Keratinocyte (primary cell): Measurements from ENCODE around the gene CLDN18.

Experiments
- CTCF ChIP-seq, 3 experiments: IDR thresholded peaks in 1 of 3; conservative IDR thresholded peaks in 1 of 3; optimal IDR thresholded peaks in 1 of 3; 2 replicates in 2 of 3; 3 replicates in 1 of 3; pipeline versions ENCODE3 to v1.5.1; 2011; ENCODE audit warnings: low read length in 3 of 3, mild to moderate bottlenecking in 3 of 3, moderate library complexity in 2 of 3, control low read depth in 1 of 3, inconsistent platforms in 1 of 3; ENCODE audit not compliant: insufficient read depth in 2 of 3; ENCODE audit errors: extremely low read depth in 1 of 3
- EZH2 ChIP-seq: IDR thresholded peaks from one replicate; pipeline ENCODE4 v1.6.1; 2012; ENCODE audit warnings: inconsistent platforms, mild to moderate bottlenecking, low read length, moderate library complexity

- TF ChIP-seq CTCF (optimal IDR thresholded peaks at IDR 0.05 in 1 of 3, IDR thresholded peaks at IDR 0.05 in 1 of 3, conservative IDR thresholded peaks at IDR 0.05 in 1 of 3; ENCODE audit: extremely low read depth in 1 of 3, insufficient read depth in 2 of 3, low read length in 3 of 3) (no peak), EZH2 (no peak)
These were observed 58.1 kb downstream of the CLDN18 start for GRCh38 chr3:138068046-138068445.
